Cerebellar cortex (tissue), 1 donor: ENCODE data around the gene DNAJC22.

Experiments
- DNase-seq: peaks from one replicate; pipeline ENCODE4 v3.0.0-alpha.2; 2015; ENCODE audit warnings: low spot score

The DNAJC22 gene

DNA sequence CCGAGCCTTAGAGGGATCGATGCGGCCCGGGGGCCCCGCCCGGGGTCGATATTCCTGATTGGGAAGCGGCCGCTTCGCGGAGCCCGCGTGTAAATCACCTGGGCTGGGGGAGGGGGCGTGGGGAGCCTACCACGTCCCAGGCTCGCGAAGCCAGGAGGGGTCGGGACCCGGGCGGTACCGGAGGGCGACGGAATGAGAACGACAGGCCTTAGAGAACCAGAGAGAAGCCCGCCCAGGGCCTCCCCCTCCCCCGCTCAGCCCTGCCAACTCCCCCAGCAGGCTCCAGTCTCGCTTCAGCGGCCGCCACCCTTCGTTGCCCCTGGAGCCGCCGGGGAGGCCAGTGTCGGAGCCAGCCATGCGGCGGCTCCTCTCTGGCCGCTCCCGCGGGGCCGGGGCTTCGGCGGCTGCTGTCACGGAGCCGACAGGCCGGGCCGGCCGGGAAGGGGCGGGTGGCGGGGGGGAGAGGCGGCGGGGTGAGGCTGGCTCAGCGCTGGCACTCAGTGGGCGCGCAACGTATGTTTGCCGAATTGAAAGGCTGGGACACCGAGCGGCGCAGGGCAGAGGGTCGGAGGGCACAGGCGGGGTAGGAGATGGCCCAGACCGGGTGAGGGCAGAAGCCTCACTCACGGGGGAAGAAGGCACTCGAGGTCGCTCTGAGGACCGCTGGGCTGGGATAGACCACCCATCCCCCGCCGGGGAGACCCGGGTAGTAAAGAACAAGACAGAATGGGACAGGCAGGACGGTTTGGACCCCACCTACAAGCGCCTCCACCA is 1.4 kb upstream of the DNAJC22 start:
- DNase-seq: no peak

DNA sequence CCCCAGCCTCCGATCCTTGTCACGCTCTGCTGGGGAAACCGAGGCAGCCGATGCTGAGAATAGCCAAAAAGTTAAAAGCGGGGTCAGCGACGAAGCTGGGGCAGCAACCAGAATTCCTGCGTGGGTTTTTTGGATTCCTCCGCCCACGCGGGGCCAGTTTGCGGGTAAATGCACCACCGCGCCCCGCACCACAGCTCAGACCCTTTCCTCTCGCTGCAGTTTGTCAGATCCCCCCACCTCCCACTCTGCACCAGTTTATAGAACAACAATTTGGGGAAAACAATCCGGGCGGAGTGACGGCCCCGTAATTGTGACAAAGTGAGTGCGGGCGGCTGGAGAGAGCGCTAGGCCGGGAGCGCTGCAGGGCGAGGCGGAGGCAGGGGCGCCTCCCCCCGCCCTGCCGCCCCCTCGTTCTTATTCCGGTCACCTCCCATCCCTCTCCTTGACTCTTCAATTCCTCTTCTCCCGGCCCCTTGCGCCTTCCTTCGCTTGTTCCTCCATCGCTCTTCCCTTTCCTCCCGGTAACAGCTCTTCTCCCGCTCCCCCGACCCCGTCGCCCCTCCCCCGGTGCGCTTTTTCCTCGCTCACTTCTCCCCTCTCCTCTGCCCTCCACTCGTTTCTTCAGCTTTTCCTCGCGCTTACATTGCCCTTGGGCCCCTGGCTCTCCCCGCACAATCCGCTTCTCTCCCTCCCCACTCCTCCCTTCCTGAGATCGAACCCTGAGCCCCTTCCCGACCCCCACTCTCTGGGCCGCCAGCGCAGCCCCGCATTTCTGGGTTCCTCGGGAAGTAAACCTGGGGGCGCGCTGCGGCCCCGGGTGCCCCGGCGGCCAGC is 646 bp upstream of the DNAJC22 start:
- DNase-seq: no peak

DNA sequence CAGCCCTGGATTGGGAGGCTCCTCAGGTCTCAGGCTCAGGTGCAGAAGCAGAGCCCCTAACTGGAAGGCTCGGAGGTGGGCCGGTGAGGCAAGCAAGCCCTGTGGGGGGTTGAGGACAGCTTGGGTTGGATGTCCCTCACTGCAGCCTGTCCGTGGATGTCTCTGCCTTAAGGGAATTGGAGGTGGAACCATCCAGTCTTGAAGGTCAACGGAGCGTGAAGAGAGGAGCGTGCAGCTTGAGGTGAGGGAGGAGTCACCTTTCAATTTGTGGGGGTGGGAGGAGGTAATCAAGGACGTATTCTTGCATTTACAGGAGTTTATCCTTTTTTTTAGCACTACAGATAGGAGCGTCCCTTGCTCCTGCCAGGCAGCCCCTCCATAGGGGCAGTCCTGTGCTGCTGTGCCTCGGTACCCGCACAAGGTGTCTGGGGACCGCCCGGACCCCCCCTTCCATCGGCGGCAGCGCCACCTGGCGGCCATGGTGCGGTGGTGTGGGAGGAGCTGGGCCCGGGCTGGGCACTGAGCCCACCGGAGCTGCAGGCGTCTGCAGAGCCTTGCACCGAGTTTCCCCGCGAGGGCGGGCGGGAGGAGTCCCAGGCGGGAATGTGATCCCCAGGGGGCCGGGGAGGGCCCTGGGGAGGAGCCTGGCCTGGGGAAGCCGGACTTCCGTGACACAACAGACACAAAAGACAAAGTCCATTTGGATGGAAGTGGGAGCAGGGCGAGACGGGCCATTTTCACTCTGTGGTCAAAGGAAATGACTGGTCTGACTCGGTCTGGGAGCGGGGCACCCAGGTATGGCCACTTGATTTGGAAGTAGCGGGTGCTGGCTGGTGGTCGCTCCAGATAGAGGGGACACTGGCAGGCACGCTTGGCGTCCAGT is 864 bp downstream of the DNAJC22 start:
- DNase-seq: peak; percentile 68

DNA sequence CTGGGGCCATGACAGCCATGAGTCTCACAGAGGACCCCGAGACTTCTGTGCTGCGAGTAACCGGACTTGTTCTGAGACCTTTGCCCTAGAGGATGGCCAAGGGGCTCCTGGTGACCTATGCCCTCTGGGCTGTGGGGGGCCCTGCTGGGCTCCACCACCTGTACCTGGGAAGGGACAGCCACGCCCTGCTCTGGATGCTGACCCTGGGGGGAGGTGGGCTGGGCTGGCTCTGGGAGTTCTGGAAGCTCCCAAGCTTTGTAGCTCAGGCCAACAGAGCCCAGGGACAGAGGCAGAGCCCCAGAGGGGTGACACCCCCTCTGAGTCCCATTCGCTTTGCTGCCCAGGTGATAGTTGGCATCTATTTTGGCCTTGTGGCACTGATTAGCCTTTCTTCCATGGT is 2.1 kb downstream of the DNAJC22 start:
- no peak for DNase-seq

DNA sequence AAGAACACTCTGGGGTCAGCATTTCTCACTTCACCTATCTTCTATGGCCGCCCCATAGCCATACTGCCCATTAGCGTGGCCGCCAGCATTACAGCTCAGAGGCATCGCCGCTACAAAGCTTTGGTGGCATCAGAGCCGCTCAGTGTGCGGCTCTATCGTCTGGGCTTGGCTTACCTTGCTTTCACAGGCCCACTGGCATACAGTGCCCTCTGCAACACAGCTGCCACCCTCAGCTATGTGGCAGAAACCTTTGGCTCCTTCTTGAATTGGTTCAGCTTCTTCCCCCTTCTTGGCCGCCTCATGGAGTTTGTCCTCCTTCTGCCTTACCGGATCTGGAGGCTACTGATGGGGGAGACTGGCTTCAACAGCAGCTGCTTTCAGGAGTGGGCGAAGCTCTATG is 2.6 kb downstream of the DNAJC22 start:
- DNase-seq: no peak

DNA sequence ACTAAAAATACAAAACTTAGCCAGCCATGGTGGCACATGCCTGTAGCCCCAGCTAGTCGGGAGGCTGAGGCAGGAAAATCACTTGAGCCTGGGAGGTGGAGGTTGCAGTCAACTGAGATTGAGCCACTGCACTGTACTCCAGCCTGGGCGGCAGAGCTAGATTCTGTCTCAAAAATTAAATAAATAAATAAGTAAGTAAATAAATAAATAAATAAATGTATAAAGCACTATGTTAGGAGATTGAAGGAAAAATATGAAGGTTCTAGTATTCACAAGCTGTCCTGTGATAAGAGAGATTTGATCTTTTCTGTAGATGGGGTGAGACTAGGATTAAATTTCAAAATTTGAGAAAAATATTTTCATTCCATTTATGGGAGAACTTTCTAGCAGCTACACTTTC is 5.7 kb downstream of the DNAJC22 start:
- DNase-seq: no peak

DNA sequence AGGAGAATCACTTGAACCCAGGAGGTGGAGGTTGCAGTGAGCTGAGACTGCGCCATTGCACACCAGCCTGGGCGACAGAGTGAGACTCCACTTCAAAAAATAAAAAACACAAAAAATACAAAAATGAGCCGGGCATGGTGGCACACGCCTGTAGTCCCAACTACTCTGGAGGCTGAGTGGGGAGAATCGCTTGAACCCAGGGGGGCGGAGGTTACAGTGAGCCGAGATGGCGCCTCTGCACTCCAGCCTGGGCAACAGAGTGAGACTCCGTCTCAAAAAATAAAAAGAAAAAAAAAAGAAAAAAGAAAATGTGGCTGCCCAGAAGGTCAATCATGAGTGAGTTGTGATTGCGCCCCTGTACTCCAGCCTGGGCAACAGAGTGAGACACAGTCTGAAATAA is 9.2 kb downstream of the DNAJC22 start:
- DNase-seq: no peak

DNA sequence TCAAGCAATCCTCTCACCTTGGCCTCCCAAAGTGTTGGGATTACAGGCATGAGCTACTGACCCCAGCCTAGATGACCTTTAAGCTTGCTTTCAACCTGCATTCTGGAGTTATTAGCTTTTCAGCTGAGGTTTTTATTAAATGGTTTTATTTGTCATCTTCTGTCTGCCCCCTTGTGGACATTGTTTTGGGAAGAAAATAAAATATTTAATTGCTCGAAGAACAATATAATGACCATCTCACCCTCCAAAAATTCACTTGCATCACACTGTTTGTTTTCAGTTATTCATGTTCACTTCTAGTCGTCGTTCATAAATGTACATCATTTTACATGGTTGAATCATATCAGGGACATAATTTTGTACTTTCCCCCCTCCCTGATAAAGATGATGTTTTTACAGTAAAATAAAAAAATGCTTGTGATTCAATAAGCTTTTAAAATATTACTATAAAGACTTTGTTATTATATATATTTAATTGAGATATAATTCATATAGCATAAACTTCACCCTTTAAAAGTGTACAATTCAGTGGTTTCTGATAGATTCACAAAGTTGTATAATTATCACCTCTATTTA is 10.5 kb downstream of the DNAJC22 start:
- peak; percentile 47 for DNase-seq

DNA sequence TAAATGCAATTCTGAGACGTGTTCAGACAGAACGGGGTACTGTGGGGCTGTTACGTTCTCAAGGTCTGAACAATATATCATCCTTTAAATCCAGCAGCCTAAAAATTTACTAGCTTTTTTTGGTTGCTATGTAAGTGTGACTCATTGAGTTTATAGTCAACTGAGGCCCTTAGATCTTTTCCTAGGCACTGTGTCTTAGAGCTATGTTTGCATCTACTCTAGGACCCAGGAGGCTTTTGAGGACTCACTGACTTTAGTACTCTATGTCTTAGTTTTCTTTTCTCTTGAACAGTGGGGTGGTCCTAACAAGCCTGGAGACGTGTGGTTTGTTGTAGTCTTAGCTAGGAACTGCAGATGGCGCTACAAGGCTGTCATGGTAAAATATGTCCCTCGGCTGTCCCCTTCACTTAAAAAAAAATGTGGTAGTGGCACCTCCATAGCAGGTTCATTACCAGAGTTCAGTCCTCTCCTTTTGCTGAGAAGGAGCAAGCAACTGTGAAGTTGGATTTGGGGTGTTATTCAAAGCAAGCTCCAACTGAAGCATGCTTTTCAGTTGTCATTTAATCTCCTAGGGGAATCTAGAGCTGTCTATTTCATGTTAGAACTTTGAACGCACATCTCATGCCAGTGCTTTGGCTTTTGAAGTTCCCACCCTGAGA is 11.9 kb downstream of the DNAJC22 start:
- DNase-seq: peak; percentile 87

DNA sequence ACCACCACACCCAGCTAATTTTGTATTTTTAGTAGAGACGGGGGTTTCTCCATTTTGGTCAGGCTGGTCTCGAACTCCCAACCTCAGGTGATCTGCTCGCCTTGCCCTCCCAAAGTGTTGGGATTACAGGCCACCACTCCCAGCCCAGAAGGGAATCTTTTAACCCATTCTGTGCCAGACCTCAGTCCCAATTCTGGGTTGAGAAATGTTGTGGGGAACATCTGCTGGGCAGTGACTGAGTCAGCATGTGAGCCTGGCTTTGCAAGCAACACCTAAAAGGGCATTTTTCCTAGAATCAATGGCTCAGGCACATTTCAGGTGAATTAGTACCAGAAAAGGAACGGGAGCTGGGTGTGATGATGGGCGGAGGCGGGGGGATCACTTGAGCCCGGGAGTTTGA is 13.0 kb downstream of the DNAJC22 start:
- no peak for DNase-seq

DNA sequence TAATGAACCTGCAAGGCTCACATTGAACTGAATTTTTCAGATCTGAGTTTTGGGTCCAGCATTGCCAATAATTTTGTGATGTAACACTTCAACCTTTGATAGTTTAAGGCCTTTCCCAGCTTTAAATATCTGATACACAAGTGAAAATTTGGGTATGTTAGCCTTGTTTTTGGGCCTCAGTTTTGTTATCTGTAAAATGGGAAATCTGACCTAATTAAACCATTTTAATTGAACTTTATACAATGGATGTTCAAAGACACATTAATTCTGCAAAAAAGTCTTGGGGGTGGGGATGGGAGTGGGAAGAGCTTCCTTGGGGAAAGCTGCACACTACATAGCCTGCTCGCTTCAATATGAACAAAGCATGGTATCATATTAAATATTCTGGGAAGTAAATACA is 15.4 kb downstream of the DNAJC22 start:
- no peak for DNase-seq

DNA sequence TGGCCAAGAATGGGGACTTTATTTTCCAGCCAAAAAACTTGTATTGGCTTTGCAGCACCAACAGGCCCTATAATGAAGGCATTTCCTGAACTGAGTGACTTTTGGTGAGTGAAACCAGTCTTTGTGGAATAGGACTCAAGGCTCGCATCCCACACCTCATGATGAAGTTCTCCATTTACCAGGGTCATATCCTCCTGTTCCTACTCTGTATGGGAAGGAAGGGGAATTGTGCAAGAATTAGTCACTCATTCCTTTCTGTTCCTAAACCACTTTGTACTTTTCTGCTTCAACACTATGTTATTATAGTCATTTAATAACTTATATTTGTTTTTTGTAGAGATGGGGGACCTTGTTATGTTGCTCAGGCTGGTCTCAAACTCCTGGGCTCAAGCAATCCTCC is 18.3 kb downstream of the DNAJC22 start:
- no peak for DNase-seq

DNA sequence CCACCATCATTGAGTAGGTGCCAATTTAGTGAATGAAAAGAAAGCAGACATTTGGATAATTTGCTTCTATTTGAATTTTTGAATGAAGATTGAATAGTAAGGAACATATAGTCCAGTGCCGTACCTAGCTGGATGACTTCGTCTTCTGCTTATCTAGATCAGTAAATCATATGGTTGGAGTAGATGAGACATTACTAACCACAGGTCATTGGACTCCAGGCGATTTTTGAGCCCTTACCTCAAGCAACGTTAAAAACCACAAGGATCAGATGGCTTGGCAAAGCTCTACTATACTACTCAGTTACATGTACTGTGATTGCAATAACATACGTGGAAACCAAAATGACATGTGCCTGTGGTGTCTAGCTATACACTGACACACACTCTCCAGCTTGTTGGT is 18.9 kb downstream of the DNAJC22 start:
- DNase-seq: no peak

DNA sequence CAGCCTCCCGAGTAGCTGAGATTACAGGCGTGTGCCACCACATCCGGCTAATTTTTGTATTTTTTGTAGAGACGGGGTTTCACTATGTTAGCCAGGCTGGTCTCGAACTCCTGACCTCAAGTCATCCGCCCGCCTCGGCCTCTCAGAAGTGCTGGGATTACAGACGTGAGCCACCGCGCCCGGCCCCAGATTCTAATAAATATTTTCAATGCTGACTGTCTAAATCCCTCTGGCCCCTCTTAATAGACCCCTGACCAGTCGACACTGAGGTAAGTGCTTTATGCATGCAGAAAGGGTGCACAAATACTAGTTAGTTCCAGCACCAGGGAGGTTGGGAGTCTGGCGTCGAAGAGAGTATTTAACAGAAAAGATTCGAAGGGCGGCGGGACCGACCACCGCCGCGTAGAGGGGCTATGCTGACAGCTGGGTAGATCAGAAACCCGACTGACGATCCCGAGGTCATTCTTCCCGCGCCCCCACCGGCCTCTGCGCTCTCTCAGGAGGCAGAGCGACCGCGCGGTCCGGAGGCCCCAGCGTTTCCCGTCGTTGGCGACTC is 19.5 kb downstream of the DNAJC22 start:
- no peak for DNase-seq

DNA sequence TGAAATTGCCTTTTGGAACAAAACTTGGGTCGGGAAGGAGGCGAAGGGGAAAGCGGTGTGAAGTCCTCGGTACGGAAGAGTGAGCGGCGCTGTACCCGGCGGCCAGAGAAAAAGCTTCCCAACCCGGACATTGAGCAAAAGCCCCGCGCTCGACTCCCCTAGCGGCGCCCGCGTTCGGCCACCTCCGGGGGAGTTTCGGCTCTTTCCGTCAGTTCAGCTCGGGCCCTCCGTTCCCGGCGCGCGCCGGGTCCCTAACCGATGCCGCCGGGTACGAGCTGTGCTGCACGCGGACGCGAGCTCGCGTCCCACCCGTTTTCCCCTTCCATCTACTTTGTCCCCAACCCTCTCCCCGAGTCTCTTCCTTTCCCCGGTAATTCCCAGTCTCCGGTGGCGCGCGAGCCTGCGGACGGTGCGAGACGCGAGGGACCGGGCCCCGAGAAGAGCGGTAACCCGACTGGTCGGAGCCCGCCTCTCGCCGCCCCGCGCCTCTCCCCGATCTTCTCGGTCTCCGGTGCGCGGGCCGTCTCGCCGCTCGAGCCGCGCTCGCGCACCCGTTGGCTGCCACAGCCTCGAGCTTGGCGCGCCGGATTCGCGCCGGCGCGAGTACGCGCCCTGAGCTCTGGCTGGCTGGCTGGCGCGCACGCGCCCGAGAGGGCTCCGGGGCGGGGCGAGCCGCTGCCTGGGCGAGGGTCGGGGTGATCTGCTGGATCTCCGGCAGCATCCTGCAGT is 20.1 kb downstream of the DNAJC22 start:
- DNase-seq: peak; percentile 88

DNA sequence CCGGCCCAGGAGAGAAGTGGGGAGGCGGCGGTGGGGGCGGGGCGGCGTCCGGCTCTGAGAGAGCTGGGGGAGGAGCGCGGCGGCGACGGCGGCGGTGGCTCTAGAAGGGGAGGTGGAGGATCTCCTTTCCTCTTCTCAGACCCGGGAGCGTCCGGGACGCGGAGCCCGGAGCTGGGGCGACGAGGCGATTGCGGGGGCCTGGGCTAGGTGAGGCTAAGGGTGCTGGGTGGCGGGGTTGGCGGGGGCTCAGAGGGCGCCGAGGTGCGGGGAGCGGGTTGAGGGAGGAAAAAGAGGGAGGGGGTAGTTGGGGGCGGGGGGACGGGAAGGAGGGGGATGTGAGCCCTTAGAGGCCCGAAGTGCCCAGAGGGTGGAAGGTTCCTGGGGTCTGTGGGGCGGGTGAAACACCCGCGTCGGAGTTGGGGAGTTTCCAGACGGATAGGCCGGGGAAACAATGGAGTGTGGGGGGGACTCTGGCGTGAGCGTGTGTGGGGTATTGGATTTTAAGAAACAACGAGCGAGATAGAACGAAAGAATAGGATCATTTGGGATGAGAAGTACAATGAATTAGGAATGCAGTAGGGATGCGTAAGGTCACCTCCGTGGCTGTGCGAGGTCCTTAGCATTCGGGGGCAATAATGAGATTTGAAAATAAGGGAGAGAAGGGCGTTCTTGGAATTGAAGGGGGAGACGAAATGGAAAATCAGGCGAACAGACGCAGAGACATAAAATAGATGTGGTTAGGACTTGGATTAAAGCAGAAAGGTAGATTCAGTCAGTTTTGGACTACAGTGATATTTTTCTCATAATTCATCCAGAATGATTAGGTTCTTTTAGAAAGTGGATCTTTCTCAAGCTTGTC is 20.9 kb downstream of the DNAJC22 start, which contains the start of gene SPATS2:
TSS of gene SPATS2 (plus strand) at position 82 of the 859 bp plus-strand sequence. CDS start 93,551 bp downstream, outside the sequence.
- peak; percentile 52 for DNase-seq

DNA sequence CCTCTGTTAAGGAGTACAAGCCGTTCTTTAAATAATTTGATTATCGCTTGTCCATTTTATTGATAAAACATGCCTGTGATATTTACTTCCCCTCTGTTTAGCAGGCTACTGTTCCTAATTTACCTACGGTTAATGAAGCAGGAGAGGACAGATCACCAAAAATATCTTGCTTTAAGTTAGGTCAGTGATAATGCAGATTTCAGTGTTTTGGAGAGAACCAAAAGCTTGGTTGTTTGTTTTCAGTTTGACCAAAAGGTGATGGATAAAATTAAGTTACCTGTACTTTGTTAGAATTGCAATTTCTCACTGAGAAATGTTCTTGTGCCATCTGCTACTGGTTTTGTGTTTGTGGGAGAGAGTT is 21.5 kb downstream of the DNAJC22 start:
- DNase-seq: no peak

DNA sequence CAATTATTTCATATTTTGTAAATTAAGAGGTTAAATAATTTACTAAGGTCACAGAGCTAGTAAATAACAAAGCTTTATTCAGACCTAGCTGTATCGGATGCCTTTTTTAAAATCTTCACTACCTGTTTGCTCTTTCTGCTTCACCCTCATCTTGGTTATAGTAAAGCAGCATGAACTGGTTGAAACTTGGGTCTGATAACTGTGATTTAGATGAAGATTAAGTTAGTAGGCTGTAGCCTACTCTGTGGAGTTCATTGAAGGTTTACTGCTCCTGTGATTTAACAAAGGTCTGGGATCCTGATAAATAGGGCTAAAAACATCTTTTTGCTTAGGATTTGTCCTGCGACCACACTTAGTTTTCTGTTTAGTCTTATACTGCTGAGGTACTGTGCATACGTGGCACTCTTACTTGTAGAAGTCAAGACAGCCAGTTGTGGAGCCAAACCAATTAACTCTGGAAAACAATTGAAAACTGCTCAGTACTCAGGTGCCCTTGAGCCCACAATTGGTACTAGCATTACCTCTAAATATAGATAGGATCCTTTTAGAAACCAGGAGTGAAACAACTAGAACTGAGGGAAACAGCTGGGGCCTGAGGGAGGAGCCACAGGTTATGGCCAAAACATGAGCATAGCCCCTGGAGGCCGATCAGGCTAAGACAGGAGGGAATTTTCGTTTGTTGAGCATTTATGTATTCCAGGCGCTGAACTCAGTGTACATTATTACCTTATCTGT is 22.9 kb downstream of the DNAJC22 start:
- DNase-seq: peak; percentile 33

DNA sequence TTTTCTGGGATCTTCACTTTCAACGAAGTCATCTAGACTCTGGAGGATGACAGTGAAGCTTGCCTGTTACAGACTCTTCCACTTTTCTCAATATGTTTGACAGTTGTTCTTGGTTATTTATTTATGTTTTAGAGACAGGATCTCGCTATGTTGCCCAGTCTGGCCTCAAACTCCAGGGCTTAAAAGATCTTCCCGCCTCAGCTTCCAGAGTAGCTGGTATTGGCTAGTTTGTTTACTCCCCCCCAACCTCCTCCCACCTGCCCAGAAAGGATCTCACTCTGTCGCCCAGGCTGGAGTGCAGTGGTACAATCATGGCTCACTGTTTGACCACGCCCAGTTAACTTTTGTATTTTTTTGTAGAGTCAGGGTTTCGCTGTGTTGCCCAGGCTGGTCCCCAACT is 23.9 kb downstream of the DNAJC22 start:
- DNase-seq: no peak
